Spleen (tissue), 11 donors: Measurements from ENCODE around the gene ANKRD27. TPM values are rescaled to one million over a fixed set of nuclear protein-coding genes. Genes with fewer than 3 reads are reported as not detected.

Experiments
- DNase-seq: peaks from one replicate; pipeline ENCODE4 v3.0.0-alpha.2; 2020
- H3K27ac ChIP-seq, 8 donors: fragments of 200-600 bp; sonication (generic) in 7 of 8; 1 replicate in 4 of 8; 2 replicates in 4 of 8; pipeline versions ENCODE4 v1.5.0 to v1.8.0; 2016 to 2021; ENCODE audit warnings: inconsistent platforms in 4 of 8, mild to moderate bottlenecking in 4 of 8, moderate library complexity in 1 of 8
- H3K27me3 ChIP-seq, 7 donors: fragments of 200-600 bp; sonication (generic) in 6 of 7; replicated peaks in 1 of 7; 1 replicate in 4 of 7; 2 replicates in 3 of 7; pipeline versions ENCODE4 v1.5.0 to v1.8.0; 2016 to 2021; ENCODE audit warnings: inconsistent platforms in 3 of 7, mild to moderate bottlenecking in 1 of 7
- H3K36me3 ChIP-seq, 6 donors: fragments of 200-600 bp; sonication (generic) in 5 of 6; 1 replicate in 4 of 6; 2 replicates in 2 of 6; pipeline versions ENCODE4 v1.5.0 to v1.8.0; 2016 to 2021; ENCODE audit warnings: inconsistent platforms in 2 of 6
- H3K4me1 ChIP-seq, 6 donors: fragments of 200-600 bp; sonication (generic) in 5 of 6; 1 replicate in 3 of 6; 2 replicates in 3 of 6; pipeline versions ENCODE4 v1.5.0 to v1.8.0; 2016 to 2021; ENCODE audit warnings: inconsistent platforms in 3 of 6
- H3K4me3 ChIP-seq, 8 donors: fragments of 200-600 bp; sonication (generic) in 7 of 8; 1 replicate in 4 of 8; 2 replicates in 4 of 8; pipeline versions ENCODE4 v1.5.0 to v1.8.0; 2016 to 2021; ENCODE audit warnings: inconsistent platforms in 4 of 8, mild to moderate bottlenecking in 4 of 8, moderate library complexity in 2 of 8
- H3K9me3 ChIP-seq, 8 donors: fragments of 200-600 bp; sonication (generic) in 7 of 8; 1 replicate in 4 of 8; 2 replicates in 4 of 8; pipeline versions ENCODE4 v1.5.0 to v1.8.0; 2016 to 2021; ENCODE audit warnings: inconsistent platforms in 4 of 8
- CTCF ChIP-seq, 11 experiments: fragments of 200-600 bp in 7 of 11; fragments of 450-650 bp in 4 of 11; sonication (generic) in 4 of 11; IDR thresholded peaks in 8 of 11; conservative IDR thresholded peaks in 3 of 11; 1 replicate in 7 of 11; 2 replicates in 4 of 11; pipeline versions ENCODE4 v1.4.0 to v1.8.0; 2016 to 2021; ENCODE audit warnings: antibody characterized with exemption in 11 of 11, inconsistent platforms in 4 of 11, mild to moderate bottlenecking in 1 of 11
- POLR2A ChIP-seq, 3 donors: fragments of 450-650 bp; IDR thresholded peaks; one replicate each; pipeline ENCODE4 v1.5.1; 2017; ENCODE audit warnings: antibody characterized with exemption in 3 of 3, mild to moderate bottlenecking in 1 of 3
- POLR2AphosphoS5 ChIP-seq, 3 donors: sonication (generic); formaldehyde crosslinking; IDR thresholded peaks; one replicate each; pipeline ENCODE4 v1.5.1; 2017; ENCODE audit warnings: antibody characterized with exemption in 3 of 3
- WGBS, 5 donors: extraction: QIAGEN DNeasy Blood & Tissue Kit in 3 of 5; methylation state at CpG; one replicate each; pipeline versions ENCODE4 v1.1.5 to v1.1.7; 2013 to 2018; 5-methylcytosine and 5-hydroxymethylcytosine counted together
- intact Hi-C: fragments of 100-400 bp; cut with DNase I; formaldehyde crosslinking; loops from one replicate; pipeline ENCODE4 v1.15.0; 2023; ENCODE audit warnings: low total_unique reads
- polyA plus RNA-seq, 3 donors: library from polyadenylated mRNA; stranded (reverse); fragments of 200-250 nt; gene quantifications; one replicate each; pipeline ENCODE4 v1.2.1, GENCODE V29; 2013
- total RNA-seq, 7 donors: library from RNA; depleted of rRNA in 3 of 7; stranded (reverse); fragments of >200 nt in 3 of 7; fragmentation: NEBNext Ultra II Directional in 4 of 7; extraction: Animal tissue kit (Norgen Biotek cat#: 25700) in 4 of 7; gene quantifications; one replicate each; pipeline versions ENCODE4 v1.1.0 to v1.2.1, GENCODE V29; 2016 to 2021
- donor health status: healthy with polysubstance abuse.
- donor health status: DM: no; HTN: no; CAD: no; lungs with moderate emphysema.
- donor health status: DM: no; HTN: no; CAD: no.
- donor health status: Bipolar disorder and iron deficiency.
- donor health status: healthy.
- donor health status: DM: no; HTN: no; CAD: no.
- donor health status: DM: yes; HTN: yes; CAD: no.

ANKRD27 gene
- total and polyA plus RNA-seq, 10 donors = 6.5 to 31.7 (median 28.2) TPM

GRCh38 chr19:32611161-32611560 is 63.8 kb downstream of the ANKRD27 start:
- Histone ChIP-seq H3K27ac (no peak overlapping the region), H3K4me1 (no peaks in the 10 kb centered on the region), H3K9me3 (no peaks in the 10 kb centered on the region), H3K36me3 (peaks cover 0 to 99% (median 59%) of the 10 kb centered on the region in 6 donors), H3K27me3 (no peaks in the 10 kb centered on the region), H3K4me3 (no peak overlapping the region)
- WGBS, 5 donors = 88 to 96% (median 94%) methylated on average over 5 of the region's 5 CpGs
- no peak for DNase-seq
- TF ChIP-seq POLR2AphosphoS5 (IDR thresholded peaks at IDR 0.05) (no peak), POLR2A (IDR thresholded peaks at IDR 0.05) (no peak), CTCF (IDR thresholded peaks at IDR 0.05 in 8 of 11, conservative IDR thresholded peaks at IDR 0.05 in 3 of 11) (no peak)
- intact Hi-C loops = no loop called here

- no peak for TF ChIP-seq POLR2A (IDR thresholded peaks at IDR 0.05)
- TF ChIP-seq POLR2AphosphoS5 (IDR thresholded peaks at IDR 0.05) = peak in 1 of 3 donors; percentile 51
- Histone ChIP-seq H3K36me3 (peaks cover 11 to 99% (median 62%) of the 10 kb centered on the region in 6 donors), H3K27me3 (no peaks in the 10 kb centered on the region), H3K4me3 (no peak overlapping the region), H3K4me1 (no peaks in the 10 kb centered on the region), H3K27ac (no peak overlapping the region), H3K9me3 (no peaks in the 10 kb centered on the region)
- 95 to 99% (median 97%) methylated on average over 14 to 20 of the region's 20 CpGs for WGBS, 5 donors
- intact Hi-C loops = no loop called here
- no peak for DNase-seq
These were observed 67.5 kb downstream of the ANKRD27 start for GRCh38 chr19:32607479-32607878.

- DNase-seq = no peak
- 78 to 93% (median 88%) methylated on average over 10 to 15 of the region's 15 CpGs for WGBS, 5 donors
- intact Hi-C loops = no loop called here
- TF ChIP-seq POLR2A (IDR thresholded peaks at IDR 0.05) (no peak), CTCF (IDR thresholded peaks at IDR 0.05 in 8 of 11, conservative IDR thresholded peaks at IDR 0.05 in 3 of 11) (no peak), POLR2AphosphoS5 (IDR thresholded peaks at IDR 0.05) (no peak)
- peaks cover 11 to 99% (median 73%) of the 10 kb centered on the region in 6 donors for H3K36me3 ChIP-seq
- H3K4me1 ChIP-seq = no peaks in the 10 kb centered on the region
- no peaks in the 10 kb centered on the region for H3K27me3 ChIP-seq
- H3K4me3 ChIP-seq = no peak overlapping the region
- no peaks in the 10 kb centered on the region for H3K9me3 ChIP-seq
- H3K27ac ChIP-seq = no peak overlapping the region
These were observed 68.7 kb downstream of the ANKRD27 start for GRCh38 chr19:32606289-32606688.

- Histone ChIP-seq H3K9me3 (no peaks in the 10 kb centered on the region), H3K4me1 (no peaks in the 10 kb centered on the region), H3K36me3 (peaks cover 11 to 99% (median 77%) of the 10 kb centered on the region in 6 donors), H3K4me3 (no peak overlapping the region), H3K27ac (no peak overlapping the region), H3K27me3 (no peaks in the 10 kb centered on the region)
- intact Hi-C loops = no loop called here
- no peak for DNase-seq
- TF ChIP-seq POLR2A (IDR thresholded peaks at IDR 0.05) (no peak), POLR2AphosphoS5 (IDR thresholded peaks at IDR 0.05) (peak in 1 of 3 donors; percentile 20)
- WGBS, 5 donors = 93 to 98% (median 97%) methylated on average over 21 of the region's 21 CpGs
These were observed 69.4 kb downstream of the ANKRD27 start for GRCh38 chr19:32605544-32605943.

GRCh38 chr19:32603961-32604360 is 71.0 kb downstream of the ANKRD27 start:
- no peak for DNase-seq
- Histone ChIP-seq H3K27me3 (no peaks in the 10 kb centered on the region), H3K4me3 (no peak overlapping the region), H3K9me3 (no peaks in the 10 kb centered on the region), H3K27ac (no peak overlapping the region), H3K4me1 (no peaks in the 10 kb centered on the region), H3K36me3 (peaks cover 11 to 100% (median 78%) of the 10 kb centered on the region in 6 donors)
- intact Hi-C loops = no loop called here
- 95 to 99% (median 98%) methylated on average over 14 of the region's 14 CpGs for WGBS, 5 donors
- TF ChIP-seq POLR2AphosphoS5 (IDR thresholded peaks at IDR 0.05) = no peak
- no peak for TF ChIP-seq CTCF (IDR thresholded peaks at IDR 0.05 in 8 of 11, conservative IDR thresholded peaks at IDR 0.05 in 3 of 11)
- TF ChIP-seq POLR2A (IDR thresholded peaks at IDR 0.05) = no peak
